Activated naive CD8-positive, alpha-beta T cell treated with anti-CD3 and anti-CD28 coated beads, Interleukin-2, amount 50 U/mL, for 24 hours (primary cell): ENCODE measurements around the gene ASPN.

ENCODE experiments used
- ATAC-seq: fragments of 150-1000 bp; cut with Tn5 transposase; one replicate; pipeline ENCODE4 v1.10.0; 2021
- DNase-seq: peaks from one replicate; pipeline ENCODE4 v3.0.0; 2021
- H3K27ac Mint-ChIP-seq: one replicate; pipeline ENCODE4 v1.8.0; 2021; ENCODE audit warnings: mild to moderate bottlenecking, mixed read lengths
- H3K27me3 Mint-ChIP-seq: one replicate; pipeline ENCODE4 v1.8.0; 2021; ENCODE audit warnings: mixed read lengths
- H3K36me3 Mint-ChIP-seq: one replicate; pipeline ENCODE4 v1.8.0; 2021; ENCODE audit warnings: low read depth, mixed read lengths
- H3K4me1 Mint-ChIP-seq: one replicate; pipeline ENCODE4 v1.8.0; 2021; ENCODE audit warnings: mixed read lengths
- H3K4me3 Mint-ChIP-seq: one replicate; pipeline ENCODE4 v1.8.0; 2021; ENCODE audit warnings: mild to moderate bottlenecking, moderate library complexity, mixed read lengths
- H3K9me3 Mint-ChIP-seq: one replicate; pipeline ENCODE4 v1.8.0; 2021; ENCODE audit warnings: mixed read lengths

The ASPN gene

DNA sequence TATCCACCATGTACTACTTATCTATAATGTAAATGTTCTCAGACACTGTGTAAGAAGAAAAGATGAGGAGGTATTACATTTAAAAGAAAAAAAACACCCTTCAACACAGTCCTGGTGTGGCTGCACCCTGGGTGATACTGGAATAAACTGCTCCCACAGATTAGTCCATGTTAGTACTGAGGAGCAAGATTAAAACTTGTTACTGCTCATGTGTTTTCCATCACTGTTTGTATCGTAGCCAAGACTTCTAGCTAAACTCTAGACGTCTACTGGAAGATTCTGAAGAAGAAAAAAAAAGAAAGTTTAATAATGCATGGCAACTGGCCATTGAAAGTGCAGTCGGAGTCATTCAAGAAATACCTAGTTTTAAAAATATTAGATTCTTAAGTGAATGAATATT, at the start of gene ASPN:
Gene ASPN, minus strand, starts transcription at position 178 of the 400 bp plus-strand sequence.
- no peaks in the 10 kb centered on the region for H3K36me3 Mint-ChIP-seq
- H3K27ac Mint-ChIP-seq: no peak within 1 kb of the TSS
- ATAC-seq (no peak), DNase-seq (no peak)
- H3K9me3 Mint-ChIP-seq: no peaks in the 10 kb centered on the region
- no peak within 1 kb of the TSS for H3K4me3 Mint-ChIP-seq
- peaks cover 6% of the 10 kb centered on the region for H3K4me1 Mint-ChIP-seq
- H3K27me3 Mint-ChIP-seq: no peaks in the 10 kb centered on the region

DNA sequence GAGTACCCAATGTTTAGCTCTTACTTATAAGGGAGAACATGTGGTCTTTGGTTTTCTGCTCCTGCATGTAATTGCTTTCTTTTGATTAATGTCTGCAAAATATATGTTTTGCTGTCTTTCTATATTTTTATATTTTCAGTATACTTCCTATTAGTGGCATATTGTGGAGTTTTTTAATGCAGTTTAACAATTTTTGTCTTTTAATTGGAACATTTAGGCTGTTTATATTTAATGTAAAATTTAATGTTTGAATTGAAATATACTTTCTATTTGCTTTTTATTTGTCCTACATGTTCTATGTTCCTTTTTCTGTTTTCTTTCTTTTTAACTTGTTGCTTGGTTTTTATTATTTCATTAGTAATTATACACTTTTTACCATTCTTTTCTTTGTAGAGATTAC, 48.6 kb upstream of the ASPN start:
- ATAC-seq (no peak), DNase-seq (no peak)
- Mint-ChIP-seq H3K36me3 (peaks cover 7% of the 10 kb centered on the region), H3K4me1 (no peaks in the 10 kb centered on the region), H3K27me3 (no peaks in the 10 kb centered on the region), H3K27ac (no peak overlapping the region), H3K9me3 (peaks cover 10% of the 10 kb centered on the region), H3K4me3 (no peak overlapping the region)

DNA sequence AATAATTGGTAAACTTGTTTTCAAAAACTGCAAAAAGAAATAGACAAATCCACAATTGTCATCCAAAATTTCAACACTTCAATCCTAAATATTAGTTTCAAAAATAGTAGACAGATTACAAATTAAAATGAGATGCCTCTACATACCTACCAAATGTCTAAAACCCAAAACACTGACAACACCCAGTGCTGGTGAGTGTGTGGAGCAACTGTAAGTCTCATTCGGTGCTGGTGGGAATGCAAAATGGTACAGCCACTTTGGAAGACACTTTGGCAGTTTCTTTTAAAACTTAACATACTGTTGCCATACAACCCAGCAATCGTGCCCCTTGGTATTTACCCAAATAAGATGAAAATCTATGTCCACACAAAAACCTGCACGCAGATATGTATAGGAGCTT, 46.8 kb upstream of the ASPN start:
- H3K4me3 Mint-ChIP-seq: no peak overlapping the region
- no peak overlapping the region for H3K27ac Mint-ChIP-seq
- ATAC-seq (no peak), DNase-seq (no peak)
- no peaks in the 10 kb centered on the region for H3K4me1 Mint-ChIP-seq
- peaks cover 7% of the 10 kb centered on the region for H3K36me3 Mint-ChIP-seq
- peaks cover 10% of the 10 kb centered on the region for H3K9me3 Mint-ChIP-seq
- no peaks in the 10 kb centered on the region for H3K27me3 Mint-ChIP-seq

DNA sequence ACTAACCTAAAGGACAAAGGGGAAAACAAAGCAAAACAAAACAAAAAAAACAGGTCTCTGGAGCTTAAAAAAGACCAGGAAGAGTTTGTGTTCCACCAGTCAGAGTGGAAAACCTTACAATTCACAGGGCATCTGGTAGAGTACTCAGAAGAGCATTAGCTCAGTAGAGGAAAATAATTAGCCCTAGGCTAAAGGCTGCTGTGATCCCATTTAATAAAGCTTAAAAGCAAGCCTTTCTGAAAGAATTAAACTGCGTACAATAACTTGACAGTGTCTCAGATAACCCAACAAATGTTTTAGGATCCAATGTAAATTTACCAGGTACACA, 46.2 kb upstream of the ASPN start:
- H3K27me3 Mint-ChIP-seq: no peaks in the 10 kb centered on the region
- peaks cover 10% of the 10 kb centered on the region for H3K9me3 Mint-ChIP-seq

DNA sequence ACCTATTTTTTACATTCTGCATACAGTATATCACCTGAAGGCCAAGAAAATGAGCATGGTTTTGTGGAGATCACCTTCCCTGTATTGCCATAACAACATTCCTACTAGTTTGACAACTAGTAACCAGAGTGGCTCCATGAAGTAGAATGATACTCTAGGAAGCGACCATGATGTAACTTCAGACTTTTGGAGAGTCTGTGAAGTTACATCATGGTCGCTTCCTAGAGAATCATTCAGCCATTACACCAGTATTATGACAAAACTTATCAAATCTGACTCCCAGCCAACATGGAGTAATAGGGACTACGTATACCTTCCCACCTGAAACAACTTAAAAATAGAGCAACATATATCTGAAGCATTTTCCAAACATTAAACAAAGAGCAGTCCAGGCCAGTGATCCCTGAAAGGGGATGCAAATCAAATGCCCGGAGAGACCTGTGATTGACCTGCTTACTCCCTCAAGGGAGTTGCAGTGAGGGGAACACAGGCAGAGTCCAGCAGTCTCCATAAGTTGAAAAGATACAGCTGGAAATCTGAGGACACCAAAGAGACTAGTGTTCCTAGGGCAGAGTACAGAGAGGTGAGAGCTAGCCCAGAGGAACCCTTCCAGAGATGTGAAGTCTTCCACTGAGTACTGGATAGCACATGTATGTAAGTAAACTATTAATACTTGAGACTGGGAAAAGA, 45.7 kb upstream of the ASPN start:
- H3K4me1 Mint-ChIP-seq: no peaks in the 10 kb centered on the region
- ATAC-seq (no peak), DNase-seq (no peak)
- H3K27ac Mint-ChIP-seq: no peak overlapping the region
- peaks cover 6% of the 10 kb centered on the region for H3K9me3 Mint-ChIP-seq
- peaks cover 5% of the 10 kb centered on the region for H3K36me3 Mint-ChIP-seq
- no peaks in the 10 kb centered on the region for H3K27me3 Mint-ChIP-seq
- no peak overlapping the region for H3K4me3 Mint-ChIP-seq

More for the DNA sequence above, 46.2 kb upstream of the ASPN start:
- Mint-ChIP-seq H3K36me3 (peaks cover 7% of the 10 kb centered on the region), H3K4me3 (no peak overlapping the region), H3K4me1 (no peaks in the 10 kb centered on the region), H3K27ac (no peak overlapping the region)
- no peak for DNase-seq
- no peak for ATAC-seq

DNA sequence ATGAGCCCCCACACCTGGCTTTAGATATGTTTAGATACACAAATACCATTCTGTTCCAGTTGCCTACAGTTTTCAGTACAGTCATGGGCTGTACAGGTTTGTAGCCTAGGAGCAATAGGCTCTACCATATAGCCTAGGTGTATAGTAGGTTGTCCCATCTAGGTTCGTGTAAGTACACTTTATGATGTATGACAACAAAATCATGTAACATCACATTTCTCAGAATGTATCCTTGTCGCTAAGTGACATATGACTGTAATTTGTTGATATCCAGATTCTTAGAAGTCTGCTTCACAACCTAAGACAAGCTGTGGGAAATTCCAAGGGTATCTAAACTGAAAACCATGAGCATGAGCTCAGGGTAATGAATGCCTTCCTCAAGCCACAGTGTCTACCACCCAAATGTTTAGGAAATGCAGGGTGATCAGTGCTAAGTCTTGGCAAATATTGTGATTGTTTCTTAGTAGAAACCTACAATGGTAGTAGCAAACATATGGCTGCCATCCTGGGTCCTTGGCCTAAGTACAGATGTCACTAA, 45.1 kb upstream of the ASPN start:
- H3K4me3 Mint-ChIP-seq: no peak overlapping the region
- H3K4me1 Mint-ChIP-seq: no peaks in the 10 kb centered on the region
- H3K36me3 Mint-ChIP-seq: peaks cover 4% of the 10 kb centered on the region
- DNase-seq (no peak), ATAC-seq (peak; percentile 49)
- H3K27ac Mint-ChIP-seq: no peak overlapping the region
- no peaks in the 10 kb centered on the region for H3K27me3 Mint-ChIP-seq
- H3K9me3 Mint-ChIP-seq: peaks cover 3% of the 10 kb centered on the region

DNA sequence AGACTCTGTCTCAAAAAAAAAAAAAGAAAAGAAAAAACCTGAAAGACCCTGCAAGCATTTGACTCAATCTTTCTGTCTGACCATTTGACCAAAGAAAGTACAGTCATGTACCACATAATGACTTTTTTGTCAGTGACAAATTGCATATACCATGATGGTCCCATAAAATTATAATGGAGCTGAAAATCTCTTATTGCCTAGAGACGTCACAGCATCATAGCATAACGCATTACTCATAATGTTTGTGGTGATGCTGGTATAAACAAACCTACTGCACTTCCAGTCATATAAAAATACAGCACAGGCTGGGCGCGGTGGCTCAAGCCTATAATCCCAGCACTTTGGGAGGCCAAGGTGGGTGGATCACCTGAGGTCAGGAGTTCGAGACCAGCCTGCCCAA, 43.0 kb upstream of the ASPN start:
- ATAC-seq (no peak), DNase-seq (no peak)
- no peaks in the 10 kb centered on the region for H3K27me3 Mint-ChIP-seq
- peaks cover 4% of the 10 kb centered on the region for H3K36me3 Mint-ChIP-seq
- no peak overlapping the region for H3K4me3 Mint-ChIP-seq
- H3K4me1 Mint-ChIP-seq: no peaks in the 10 kb centered on the region
- H3K27ac Mint-ChIP-seq: no peak overlapping the region
- H3K9me3 Mint-ChIP-seq: no peaks in the 10 kb centered on the region

DNA sequence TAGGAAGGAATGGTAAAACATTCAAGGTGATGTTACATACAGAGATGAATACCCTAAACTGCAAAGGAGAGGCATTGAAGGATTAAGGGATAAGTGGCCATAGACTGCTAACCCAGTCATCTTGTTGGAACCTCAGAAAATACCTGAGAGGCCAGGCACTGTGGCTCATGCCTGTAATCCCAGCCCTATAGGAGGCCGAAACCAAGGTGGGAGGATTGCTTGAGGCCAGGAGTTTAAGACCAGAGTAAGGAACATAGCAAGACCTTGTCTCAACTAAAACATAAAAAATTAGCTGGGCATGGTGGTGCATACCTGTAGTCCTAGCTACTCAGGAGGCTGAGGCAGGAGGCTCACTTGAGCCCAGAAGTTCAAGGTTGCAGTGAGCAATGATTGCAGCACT, 42.6 kb upstream of the ASPN start:
- Mint-ChIP-seq H3K9me3 (no peaks in the 10 kb centered on the region), H3K4me3 (no peak overlapping the region), H3K27me3 (no peaks in the 10 kb centered on the region), H3K27ac (no peak overlapping the region), H3K36me3 (peaks cover 4% of the 10 kb centered on the region), H3K4me1 (no peaks in the 10 kb centered on the region)
- DNase-seq (no peak), ATAC-seq (no peak)

DNA sequence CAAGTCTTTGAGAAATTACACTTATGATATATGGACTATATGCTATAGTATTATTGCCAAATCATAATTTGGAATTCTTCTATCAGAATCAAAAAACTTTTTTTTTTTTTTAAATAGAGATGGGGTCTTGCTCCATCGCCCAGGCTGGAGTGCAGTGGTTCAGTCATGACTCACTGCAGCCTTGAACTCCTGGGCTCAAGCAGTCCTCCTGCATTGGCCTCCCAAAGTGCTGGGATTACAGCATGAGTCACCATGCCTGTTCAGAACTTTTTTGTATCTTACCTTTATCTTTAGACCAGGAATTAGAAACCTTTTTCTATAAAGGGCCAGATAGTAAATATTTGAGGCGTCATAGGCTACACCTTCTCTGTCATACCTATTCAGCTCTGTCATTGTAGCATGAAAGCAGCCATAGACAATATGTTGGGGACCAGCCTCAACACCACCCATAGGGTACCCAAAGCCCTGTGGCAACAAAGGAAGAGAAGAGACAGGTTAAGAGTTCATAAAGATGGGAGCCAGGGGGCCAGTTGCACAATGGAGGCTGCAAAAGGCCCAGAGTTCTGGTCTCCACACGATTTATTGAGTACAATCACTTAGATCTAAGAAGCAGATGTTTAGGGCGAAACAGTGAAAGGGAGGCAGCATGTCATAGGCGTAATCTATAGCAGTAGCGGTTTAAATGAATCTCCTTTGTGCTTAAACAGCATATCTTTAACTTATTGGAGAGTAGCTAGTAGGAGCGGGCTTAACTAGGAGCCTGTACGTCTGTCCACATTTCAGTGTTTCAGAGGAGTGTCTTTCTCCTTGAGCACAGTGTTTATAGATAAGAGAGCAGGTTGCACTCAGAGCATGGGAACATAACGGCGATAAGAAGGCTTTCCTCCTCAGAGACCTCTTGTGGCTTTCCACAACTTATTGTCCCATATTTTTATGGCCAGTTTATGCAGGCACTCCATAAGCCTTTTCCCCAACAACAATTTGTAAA, 41.0 kb upstream of the ASPN start:
- no peaks in the 10 kb centered on the region for H3K27me3 Mint-ChIP-seq
- no peak overlapping the region for H3K27ac Mint-ChIP-seq
- DNase-seq (no peak), ATAC-seq (no peak)
- H3K4me1 Mint-ChIP-seq: no peaks in the 10 kb centered on the region
- H3K4me3 Mint-ChIP-seq: no peak overlapping the region
- no peaks in the 10 kb centered on the region for H3K9me3 Mint-ChIP-seq
- peaks cover 4% of the 10 kb centered on the region for H3K36me3 Mint-ChIP-seq

DNA sequence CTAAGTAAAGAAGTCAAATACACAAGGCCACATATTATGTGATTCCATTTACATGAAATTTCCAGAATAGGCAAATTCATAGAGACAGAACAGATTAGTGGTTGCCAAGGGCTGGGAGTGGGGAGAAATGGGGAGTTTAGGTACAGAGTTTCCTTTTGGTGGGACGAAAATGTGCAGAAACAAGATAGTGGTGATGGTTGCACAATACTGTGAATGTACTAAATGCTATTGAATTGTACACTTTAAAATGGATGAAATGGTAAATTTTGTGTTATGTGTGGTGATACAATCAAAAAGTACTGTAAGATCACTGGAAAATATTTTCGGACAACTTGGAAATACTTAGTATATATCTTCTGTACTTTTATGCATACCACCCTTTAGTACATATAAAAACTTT, 38.5 kb upstream of the ASPN start:
- H3K4me1 Mint-ChIP-seq: no peaks in the 10 kb centered on the region
- H3K27ac Mint-ChIP-seq: no peak overlapping the region
- ATAC-seq (no peak), DNase-seq (no peak)
- H3K36me3 Mint-ChIP-seq: peaks cover 2% of the 10 kb centered on the region
- no peaks in the 10 kb centered on the region for H3K27me3 Mint-ChIP-seq
- no peaks in the 10 kb centered on the region for H3K9me3 Mint-ChIP-seq
- H3K4me3 Mint-ChIP-seq: no peak overlapping the region

DNA sequence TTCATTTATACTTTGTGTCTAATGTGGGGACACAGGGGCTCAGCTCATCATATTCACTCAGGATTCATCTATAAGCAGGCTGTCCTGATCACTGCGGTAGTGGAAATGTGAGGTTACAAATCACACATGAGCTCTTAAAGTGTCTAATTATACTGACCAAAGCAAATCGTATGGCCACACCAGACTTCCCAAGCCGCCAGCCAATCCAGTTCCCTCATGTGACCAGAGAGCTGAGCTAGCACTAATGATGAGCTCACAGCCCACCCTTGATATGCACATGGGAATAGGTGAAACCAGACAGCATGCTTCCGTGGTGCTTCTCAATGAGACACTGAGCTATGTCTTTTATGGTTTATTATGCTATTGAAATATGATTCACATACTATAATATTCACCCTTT, 35.9 kb upstream of the ASPN start:
- no peak for ATAC-seq
- Mint-ChIP-seq H3K27ac (no peak overlapping the region), H3K27me3 (no peaks in the 10 kb centered on the region), H3K4me3 (no peak overlapping the region), H3K9me3 (no peaks in the 10 kb centered on the region), H3K4me1 (no peaks in the 10 kb centered on the region), H3K36me3 (peaks cover 2% of the 10 kb centered on the region)
- no peak for DNase-seq

DNA sequence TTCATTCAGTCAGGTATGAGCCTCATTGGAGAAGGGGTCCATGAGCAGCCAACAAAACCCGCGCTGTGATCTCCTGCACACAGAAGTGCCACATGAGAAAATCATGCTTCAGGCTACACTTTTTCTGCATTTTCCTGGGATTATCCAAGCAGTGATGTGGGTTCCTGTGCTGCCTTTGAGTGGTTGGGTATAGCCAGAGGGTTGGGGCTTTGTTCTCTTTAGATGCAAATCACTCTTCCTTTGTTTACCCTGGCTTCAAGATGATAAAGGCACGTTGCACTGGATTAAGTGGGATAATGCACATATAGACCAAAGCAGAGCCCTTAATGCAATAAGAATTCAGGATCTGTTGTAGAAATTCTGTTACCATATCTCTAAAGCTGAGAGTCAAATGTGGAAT, 34.7 kb upstream of the ASPN start:
- H3K4me1 Mint-ChIP-seq: peaks cover 3% of the 10 kb centered on the region
- no peak overlapping the region for H3K4me3 Mint-ChIP-seq
- no peak for DNase-seq
- no peak overlapping the region for H3K27ac Mint-ChIP-seq
- H3K9me3 Mint-ChIP-seq: no peaks in the 10 kb centered on the region
- H3K36me3 Mint-ChIP-seq: no peaks in the 10 kb centered on the region
- no peak for ATAC-seq
- no peaks in the 10 kb centered on the region for H3K27me3 Mint-ChIP-seq

DNA sequence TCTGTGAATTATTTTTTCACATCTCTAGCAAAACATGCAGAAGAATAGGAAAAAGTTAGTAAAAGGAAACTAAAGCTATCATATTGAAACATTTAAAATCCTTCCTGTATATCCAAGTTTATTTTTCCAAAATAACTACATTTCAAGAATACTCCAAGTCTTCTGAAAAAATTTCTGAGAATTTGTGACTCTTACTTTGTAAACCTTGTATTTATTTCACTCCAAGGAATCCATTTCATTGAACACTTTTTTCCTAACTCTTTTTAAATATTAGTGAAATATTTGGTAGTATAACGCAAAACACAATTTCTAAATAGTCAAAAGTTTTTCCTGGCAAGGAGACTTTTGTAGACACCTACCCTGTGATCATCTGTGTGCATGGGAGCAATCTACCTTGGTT, 34.2 kb upstream of the ASPN start:
- H3K27ac Mint-ChIP-seq: no peak overlapping the region
- no peak overlapping the region for H3K4me3 Mint-ChIP-seq
- ATAC-seq (no peak), DNase-seq (no peak)
- no peaks in the 10 kb centered on the region for H3K9me3 Mint-ChIP-seq
- no peaks in the 10 kb centered on the region for H3K36me3 Mint-ChIP-seq
- H3K27me3 Mint-ChIP-seq: no peaks in the 10 kb centered on the region
- H3K4me1 Mint-ChIP-seq: peaks cover 3% of the 10 kb centered on the region

DNA sequence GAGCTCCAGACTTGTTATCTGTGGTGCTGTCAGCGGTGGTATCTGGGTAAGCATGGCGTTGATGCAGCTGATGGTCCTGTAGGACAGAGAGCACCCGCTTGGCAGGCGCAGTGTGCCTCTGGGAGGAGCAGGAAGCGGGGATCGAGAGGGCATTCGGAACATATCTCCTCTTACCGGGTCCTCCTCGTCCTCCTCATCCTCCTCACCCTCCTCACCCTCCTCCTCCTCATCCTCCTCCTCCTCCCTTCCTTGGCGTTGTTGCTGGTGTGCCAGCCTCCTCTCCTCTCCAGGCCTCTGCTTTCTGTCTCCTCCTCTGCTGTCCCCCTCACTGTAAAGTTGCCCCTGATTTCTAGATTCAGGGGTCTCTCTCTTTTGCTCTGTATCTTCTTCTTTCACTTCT, 32.3 kb upstream of the ASPN start:
- Mint-ChIP-seq H3K27me3 (no peaks in the 10 kb centered on the region), H3K9me3 (no peaks in the 10 kb centered on the region), H3K4me1 (peaks cover 5% of the 10 kb centered on the region), H3K36me3 (no peaks in the 10 kb centered on the region), H3K4me3 (no peak overlapping the region), H3K27ac (no peak overlapping the region)
- ATAC-seq (no peak), DNase-seq (no peak)

DNA sequence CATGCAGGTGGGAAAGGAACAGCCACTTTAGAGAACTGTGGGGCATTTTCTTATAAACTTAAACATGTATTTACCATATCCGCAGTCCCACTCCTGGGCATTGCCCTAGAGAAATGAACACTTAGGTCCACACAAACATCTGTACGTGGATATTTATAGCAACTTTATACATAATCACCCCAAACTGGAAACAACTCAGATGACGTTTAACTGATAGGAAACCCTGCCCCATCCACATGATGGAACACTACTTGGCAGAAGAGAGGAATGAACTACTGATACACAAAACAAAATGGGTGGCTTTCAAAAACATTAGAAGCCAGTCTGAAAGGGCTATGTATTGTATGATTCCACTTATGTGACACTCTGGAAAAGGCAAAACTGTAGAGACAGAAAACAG, 31.0 kb upstream of the ASPN start:
- Mint-ChIP-seq H3K27me3 (no peaks in the 10 kb centered on the region), H3K4me3 (no peak overlapping the region), H3K9me3 (no peaks in the 10 kb centered on the region), H3K36me3 (no peaks in the 10 kb centered on the region), H3K27ac (no peak overlapping the region), H3K4me1 (peaks cover 5% of the 10 kb centered on the region)
- DNase-seq: no peak
- no peak for ATAC-seq
